SK-N-SH treated with all-trans-retinoic acid at 6 μM for 48 hours (cell line): ENCODE measurements around the gene KLHDC8B.

ENCODE experiments used
- ATAC-seq: fragments of 200-7000 bp; cut with Tn5 transposase; 3 replicates; pipeline ENCODE4 v1.9.1; 2020; ENCODE audit warnings: mild to moderate bottlenecking, moderate library complexity
- ARNTL ChIP-seq: fragments of 450-650 bp; formaldehyde crosslinking; IDR thresholded peaks from 2 replicates; pipeline ENCODE4 v1.5.0; 2020; ENCODE audit warnings: low read depth, mild to moderate bottlenecking, moderate library complexity, borderline replicate concordance
- BACH2 ChIP-seq: fragments of 250-450 bp; sonication (Bioruptor Pico); IDR thresholded peaks from 2 replicates; pipeline ENCODE4 v1.9.0; 2021; ENCODE audit warnings: mild to moderate bottlenecking, borderline replicate concordance
- ESRRG ChIP-seq: fragments of 250-450 bp; sonication (Bioruptor Pico); IDR thresholded peaks from 2 replicates; pipeline ENCODE4 v1.6.1; 2021; ENCODE audit warnings: mild to moderate bottlenecking
- GLIS3 ChIP-seq: fragments of 250-450 bp; sonication (Bioruptor Pico); IDR thresholded peaks from 2 replicates; pipeline ENCODE4 v1.5.0; 2020; ENCODE audit warnings: mild to moderate bottlenecking, moderate library complexity
- ISL1 ChIP-seq: fragments of 250-450 bp; sonication (Bioruptor Pico); IDR thresholded peaks from 2 replicates; pipeline ENCODE4 v2.1.2; 2022; ENCODE audit warnings: mild to moderate bottlenecking, moderate library complexity
- OSR1 ChIP-seq: fragments of 250-450 bp; sonication (Bioruptor Pico); IDR thresholded peaks from 2 replicates; pipeline ENCODE4 v1.8.0; 2022; ENCODE audit warnings: moderate library complexity, mild to moderate bottlenecking, inconsistent platforms
- PPARA ChIP-seq: fragments of 250-450 bp; sonication (Bioruptor Pico); IDR thresholded peaks from 2 replicates; pipeline ENCODE4 v1.5.0; 2020; ENCODE audit warnings: mild to moderate bottlenecking, borderline replicate concordance
- RARB ChIP-seq: fragments of 250-450 bp; sonication (Bioruptor Pico); IDR thresholded peaks from 2 replicates; pipeline ENCODE4 v1.8.0; 2021; ENCODE audit warnings: mild to moderate bottlenecking, moderate library complexity
- SNAI2 ChIP-seq: fragments of 250-450 bp; sonication (Bioruptor Pico); IDR thresholded peaks from 2 replicates; pipeline ENCODE4 v1.5.0; 2020; ENCODE audit warnings: mild to moderate bottlenecking, moderate library complexity
- TCF4 ChIP-seq: fragments of 250-450 bp; sonication (Bioruptor Pico); IDR thresholded peaks from 2 replicates; pipeline ENCODE4 v1.8.0; 2021; ENCODE audit warnings: mild to moderate bottlenecking, moderate library complexity, borderline replicate concordance
- TOX ChIP-seq: fragments of 250-450 bp; sonication (Bioruptor Pico); IDR thresholded peaks from 2 replicates; pipeline ENCODE4 v1.8.0; 2021; ENCODE audit warnings: mild to moderate bottlenecking, moderate library complexity, borderline replicate concordance
- ZC3H10 ChIP-seq: fragments of 250-450 bp; sonication (Bioruptor Pico); IDR thresholded peaks from 2 replicates; pipeline ENCODE4 v1.5.1; 2021; ENCODE audit warnings: mild to moderate bottlenecking, moderate library complexity
- ZFP3 ChIP-seq: fragments of 250-450 bp; sonication (Bioruptor Pico); IDR thresholded peaks from 2 replicates; pipeline ENCODE4 v1.5.0; 2020; ENCODE audit warnings: mild to moderate bottlenecking, moderate library complexity
- ZFP30 ChIP-seq: fragments of 450-650 bp; formaldehyde crosslinking; IDR thresholded peaks from 2 replicates; pipeline ENCODE4 v1.5.0; 2022; ENCODE audit warnings: mild to moderate bottlenecking, moderate library complexity
- ZNF565 ChIP-seq: fragments of 450-650 bp; formaldehyde crosslinking; conservative IDR thresholded peaks from 2 replicates; pipeline ENCODE4 v1.5.0; 2020; ENCODE audit warnings: low read depth, mild to moderate bottlenecking, moderate library complexity
- ZNF8 ChIP-seq: fragments of 450-650 bp; formaldehyde crosslinking; IDR thresholded peaks from 2 replicates; pipeline ENCODE4 v1.5.0; 2020; ENCODE audit warnings: mild to moderate bottlenecking, moderate library complexity
- TF ChIP-seq, protein P1 (sequence below): fragments of 250-450 bp; sonication (Bioruptor Pico); IDR thresholded peaks from 2 replicates; pipeline ENCODE4 v1.8.0; 2020; ENCODE audit warnings: mild to moderate bottlenecking, moderate library complexity, borderline replicate concordance
- TF ChIP-seq, protein P2 (sequence below): fragments of 250-450 bp; sonication (Bioruptor Pico); IDR thresholded peaks from 2 replicates; pipeline ENCODE4 v1.8.0; 2021; ENCODE audit warnings: low read depth, mild to moderate bottlenecking, moderate library complexity, borderline replicate concordance
- TF ChIP-seq, protein P3 (sequence below): fragments of 250-450 bp; sonication (Bioruptor Pico); IDR thresholded peaks from 2 replicates; pipeline ENCODE4 v1.5.0; 2020; ENCODE audit warnings: mild to moderate bottlenecking, moderate library complexity
- TF ChIP-seq, protein P4 (sequence below): fragments of 250-450 bp; sonication (Bioruptor Pico); IDR thresholded peaks from 2 replicates; pipeline ENCODE4 v1.5.1; 2020; ENCODE audit warnings: low read depth, mild to moderate bottlenecking, moderate library complexity

The KLHDC8B gene

DNA sequence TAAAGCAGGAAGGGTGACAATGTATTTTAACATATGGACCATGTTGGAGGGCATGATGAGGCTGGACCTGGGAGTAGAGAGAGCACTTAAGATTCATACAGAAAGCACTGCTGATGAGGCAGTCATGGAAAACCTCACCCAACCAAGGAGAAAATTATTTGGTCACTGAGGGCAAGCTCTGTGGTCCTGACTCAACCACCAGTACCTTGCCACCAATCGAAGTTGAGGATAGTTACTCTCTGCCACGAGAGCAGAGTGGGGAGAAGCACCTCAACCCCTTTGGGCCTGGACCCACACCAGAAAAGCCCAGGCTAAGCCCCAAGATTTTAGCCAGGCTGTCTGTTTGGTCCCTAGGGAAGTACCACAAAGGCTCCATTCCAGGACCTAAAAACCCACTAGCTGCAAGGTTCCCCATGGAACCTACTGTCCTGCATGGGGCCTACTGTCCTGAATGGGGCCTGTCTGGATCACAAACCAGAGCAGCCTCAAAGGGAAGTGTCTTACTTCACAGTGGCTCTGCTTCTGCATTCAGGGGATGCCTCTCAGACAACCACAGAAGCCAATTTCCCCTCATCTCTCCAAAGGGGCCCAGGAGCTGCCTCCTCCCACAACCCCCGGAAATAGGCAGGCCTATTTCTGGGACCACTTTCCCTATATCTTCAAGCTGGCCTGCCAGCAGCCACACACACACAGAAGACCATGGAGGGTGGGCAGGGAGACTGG is 9.4 kb upstream of the KLHDC8B start (continued):
- TF ChIP-seq, protein P1, sequence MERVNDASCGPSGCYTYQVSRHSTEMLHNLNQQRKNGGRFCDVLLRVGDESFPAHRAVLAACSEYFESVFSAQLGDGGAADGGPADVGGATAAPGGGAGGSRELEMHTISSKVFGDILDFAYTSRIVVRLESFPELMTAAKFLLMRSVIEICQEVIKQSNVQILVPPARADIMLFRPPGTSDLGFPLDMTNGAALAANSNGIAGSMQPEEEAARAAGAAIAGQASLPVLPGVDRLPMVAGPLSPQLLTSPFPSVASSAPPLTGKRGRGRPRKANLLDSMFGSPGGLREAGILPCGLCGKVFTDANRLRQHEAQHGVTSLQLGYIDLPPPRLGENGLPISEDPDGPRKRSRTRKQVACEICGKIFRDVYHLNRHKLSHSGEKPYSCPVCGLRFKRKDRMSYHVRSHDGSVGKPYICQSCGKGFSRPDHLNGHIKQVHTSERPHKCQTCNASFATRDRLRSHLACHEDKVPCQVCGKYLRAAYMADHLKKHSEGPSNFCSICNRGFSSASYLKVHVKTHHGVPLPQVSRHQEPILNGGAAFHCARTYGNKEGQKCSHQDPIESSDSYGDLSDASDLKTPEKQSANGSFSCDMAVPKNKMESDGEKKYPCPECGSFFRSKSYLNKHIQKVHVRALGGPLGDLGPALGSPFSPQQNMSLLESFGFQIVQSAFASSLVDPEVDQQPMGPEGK (CRISPR knock-in tag): no peak
- no peak for TF ChIP-seq TCF4
- no peak for TF ChIP-seq ARNTL (CRISPR knock-in tag)
- TF ChIP-seq SNAI2 (CRISPR knock-in tag): no peak
- no peak for TF ChIP-seq ZC3H10 (CRISPR knock-in tag)
- no peak for TF ChIP-seq RARB (CRISPR knock-in tag)
- TF ChIP-seq, protein P2, sequence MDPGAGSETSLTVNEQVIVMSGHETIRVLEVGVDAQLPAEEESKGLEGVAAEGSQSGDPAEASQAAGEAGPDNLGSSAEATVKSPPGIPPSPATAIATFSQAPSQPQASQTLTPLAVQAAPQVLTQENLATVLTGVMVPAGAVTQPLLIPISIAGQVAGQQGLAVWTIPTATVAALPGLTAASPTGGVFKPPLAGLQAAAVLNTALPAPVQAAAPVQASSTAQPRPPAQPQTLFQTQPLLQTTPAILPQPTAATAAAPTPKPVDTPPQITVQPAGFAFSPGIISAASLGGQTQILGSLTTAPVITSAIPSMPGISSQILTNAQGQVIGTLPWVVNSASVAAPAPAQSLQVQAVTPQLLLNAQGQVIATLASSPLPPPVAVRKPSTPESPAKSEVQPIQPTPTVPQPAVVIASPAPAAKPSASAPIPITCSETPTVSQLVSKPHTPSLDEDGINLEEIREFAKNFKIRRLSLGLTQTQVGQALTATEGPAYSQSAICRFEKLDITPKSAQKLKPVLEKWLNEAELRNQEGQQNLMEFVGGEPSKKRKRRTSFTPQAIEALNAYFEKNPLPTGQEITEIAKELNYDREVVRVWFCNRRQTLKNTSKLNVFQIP (CRISPR knock-in tag): no peak
- TF ChIP-seq ESRRG (CRISPR knock-in tag): no peak

DNA sequence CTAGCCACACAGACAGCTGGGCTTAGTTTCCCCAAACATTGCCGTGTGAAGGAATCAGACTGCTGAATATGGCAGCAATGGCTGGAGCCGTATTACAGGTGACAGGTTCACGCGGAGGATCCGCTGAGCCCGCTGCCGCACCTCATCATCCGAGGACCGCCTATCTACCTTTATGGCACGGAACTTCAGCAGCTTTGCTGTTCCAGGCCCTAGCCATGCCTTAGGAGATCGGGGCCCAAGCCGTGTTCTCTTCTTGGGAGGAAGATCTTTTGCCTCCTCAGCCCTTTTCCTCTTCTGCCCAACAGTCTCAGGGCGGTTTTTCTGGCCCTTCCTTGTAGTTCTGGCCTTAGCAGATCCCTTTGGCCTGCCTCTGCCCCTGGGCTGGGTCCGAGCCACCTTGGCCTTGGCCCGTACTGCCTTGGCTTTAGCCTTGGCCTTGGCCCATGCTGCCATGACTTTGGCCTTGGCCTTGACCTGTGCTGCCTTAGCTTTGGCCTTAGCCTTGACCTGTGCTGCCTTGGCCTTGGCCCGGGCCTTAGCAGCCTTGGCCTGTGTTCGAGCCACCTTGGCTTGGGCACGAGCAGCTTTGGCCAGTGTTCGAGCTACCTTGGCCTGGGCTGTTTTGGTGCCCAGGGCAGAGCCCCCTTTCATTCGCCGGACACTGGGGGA is 8.5 kb upstream of the KLHDC8B start:
- no peak for ATAC-seq
- TF ChIP-seq ZNF8 (CRISPR knock-in tag) (no peak), PPARA (CRISPR knock-in tag) (no peak), BACH2 (CRISPR knock-in tag) (no peak), TOX (CRISPR knock-in tag) (no peak), ZC3H10 (CRISPR knock-in tag) (no peak), ZFP3 (CRISPR knock-in tag) (no peak), ESRRG (CRISPR knock-in tag) (no peak), ARNTL (CRISPR knock-in tag) (no peak), OSR1 (CRISPR knock-in tag) (no peak), TCF4 (no peak), ZNF565 (CRISPR knock-in tag) (no peak), RARB (CRISPR knock-in tag) (no peak), ISL1 (CRISPR knock-in tag) (no peak), ZFP30 (CRISPR knock-in tag) (no peak), GLIS3 (CRISPR knock-in tag) (no peak)
- TF ChIP-seq, protein P3, sequence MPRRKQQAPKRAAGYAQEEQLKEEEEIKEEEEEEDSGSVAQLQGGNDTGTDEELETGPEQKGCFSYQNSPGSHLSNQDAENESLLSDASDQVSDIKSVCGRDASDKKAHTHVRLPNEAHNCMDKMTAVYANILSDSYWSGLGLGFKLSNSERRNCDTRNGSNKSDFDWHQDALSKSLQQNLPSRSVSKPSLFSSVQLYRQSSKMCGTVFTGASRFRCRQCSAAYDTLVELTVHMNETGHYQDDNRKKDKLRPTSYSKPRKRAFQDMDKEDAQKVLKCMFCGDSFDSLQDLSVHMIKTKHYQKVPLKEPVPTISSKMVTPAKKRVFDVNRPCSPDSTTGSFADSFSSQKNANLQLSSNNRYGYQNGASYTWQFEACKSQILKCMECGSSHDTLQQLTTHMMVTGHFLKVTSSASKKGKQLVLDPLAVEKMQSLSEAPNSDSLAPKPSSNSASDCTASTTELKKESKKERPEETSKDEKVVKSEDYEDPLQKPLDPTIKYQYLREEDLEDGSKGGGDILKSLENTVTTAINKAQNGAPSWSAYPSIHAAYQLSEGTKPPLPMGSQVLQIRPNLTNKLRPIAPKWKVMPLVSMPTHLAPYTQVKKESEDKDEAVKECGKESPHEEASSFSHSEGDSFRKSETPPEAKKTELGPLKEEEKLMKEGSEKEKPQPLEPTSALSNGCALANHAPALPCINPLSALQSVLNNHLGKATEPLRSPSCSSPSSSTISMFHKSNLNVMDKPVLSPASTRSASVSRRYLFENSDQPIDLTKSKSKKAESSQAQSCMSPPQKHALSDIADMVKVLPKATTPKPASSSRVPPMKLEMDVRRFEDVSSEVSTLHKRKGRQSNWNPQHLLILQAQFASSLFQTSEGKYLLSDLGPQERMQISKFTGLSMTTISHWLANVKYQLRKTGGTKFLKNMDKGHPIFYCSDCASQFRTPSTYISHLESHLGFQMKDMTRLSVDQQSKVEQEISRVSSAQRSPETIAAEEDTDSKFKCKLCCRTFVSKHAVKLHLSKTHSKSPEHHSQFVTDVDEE: no peak
- TF ChIP-seq, protein P4, sequence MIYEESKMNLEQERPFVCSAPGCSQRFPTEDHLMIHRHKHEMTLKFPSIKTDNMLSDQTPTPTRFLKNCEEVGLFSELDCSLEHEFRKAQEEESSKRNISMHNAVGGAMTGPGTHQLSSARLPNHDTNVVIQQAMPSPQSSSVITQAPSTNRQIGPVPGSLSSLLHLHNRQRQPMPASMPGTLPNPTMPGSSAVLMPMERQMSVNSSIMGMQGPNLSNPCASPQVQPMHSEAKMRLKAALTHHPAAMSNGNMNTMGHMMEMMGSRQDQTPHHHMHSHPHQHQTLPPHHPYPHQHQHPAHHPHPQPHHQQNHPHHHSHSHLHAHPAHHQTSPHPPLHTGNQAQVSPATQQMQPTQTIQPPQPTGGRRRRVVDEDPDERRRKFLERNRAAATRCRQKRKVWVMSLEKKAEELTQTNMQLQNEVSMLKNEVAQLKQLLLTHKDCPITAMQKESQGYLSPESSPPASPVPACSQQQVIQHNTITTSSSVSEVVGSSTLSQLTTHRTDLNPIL (CRISPR knock-in tag): no peak
- TF ChIP-seq, protein P2 (CRISPR knock-in tag): no peak
